Measurements from ENCODE around the gene PCNX4.

PCNX4 gene

DNA sequence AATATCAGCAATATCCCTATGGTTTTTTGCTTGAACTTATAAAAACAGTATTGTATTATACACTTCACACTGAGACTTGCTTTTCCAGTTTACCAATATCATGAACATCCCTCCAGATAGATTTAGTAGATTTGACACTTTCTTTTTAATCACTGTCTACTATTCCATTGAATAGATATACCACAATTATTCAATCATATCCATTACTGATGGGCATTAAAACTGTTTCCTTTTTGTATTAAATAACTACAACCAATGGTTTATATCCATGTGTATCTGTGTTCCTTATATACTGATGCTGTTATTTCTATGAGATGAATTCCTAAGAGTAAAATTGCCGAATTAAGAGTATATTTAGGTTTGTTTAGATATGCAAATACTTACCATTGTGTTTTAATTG is 86.4 kb downstream of the PCNX4 start:
- DNase-seq: no peak

GRCh38 chr14:60178820-60179219 is 87.1 kb downstream of the PCNX4 start:
- DNase-seq: no peak

- no peak for DNase-seq
Measured at GRCh38 chr14:60179431-60179869, 87.7 kb downstream of the PCNX4 start.

DNA sequence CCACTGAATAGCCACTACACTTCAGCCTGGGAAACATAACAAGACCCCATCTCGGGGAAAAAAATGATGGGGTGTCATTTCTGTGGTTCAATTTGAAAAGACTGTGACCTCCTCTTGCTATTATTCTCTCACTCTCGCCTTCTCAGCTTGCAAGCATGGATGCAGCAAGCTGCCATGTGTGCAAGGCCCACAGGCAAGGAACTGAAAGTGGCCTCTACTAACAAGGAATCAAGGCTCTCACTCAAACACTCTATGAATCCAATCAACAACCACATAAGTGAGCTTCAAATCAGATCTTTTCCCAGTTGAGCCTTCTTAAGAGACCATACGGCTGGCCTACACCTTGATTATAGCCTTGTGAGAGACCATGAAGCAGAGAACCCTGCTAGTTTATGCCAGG is 91.4 kb downstream of the PCNX4 start:
- no peak for DNase-seq

DNA sequence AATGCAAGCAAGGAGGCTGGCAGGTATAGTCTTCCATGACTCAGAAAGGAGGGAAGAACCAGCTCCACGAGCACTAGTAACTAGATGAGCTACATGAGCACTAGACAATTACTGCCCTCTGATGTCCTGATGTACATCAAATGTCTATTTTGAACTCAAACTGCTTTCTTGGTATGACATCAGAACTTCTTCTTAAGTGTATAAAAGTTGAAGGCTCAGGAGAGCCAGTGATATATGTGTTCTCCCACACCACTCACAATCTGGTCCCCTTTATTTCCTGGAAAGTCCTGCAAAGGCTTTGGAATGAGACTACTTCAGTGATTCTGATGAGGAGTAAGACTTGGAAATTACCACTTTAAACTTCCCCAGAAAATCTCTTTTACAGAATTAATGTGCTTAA is 92.0 kb downstream of the PCNX4 start:
- peak; percentile 25 for DNase-seq

- peak; percentile 82 for DNase-seq
Measured at GRCh38 chr14:60184146-60184904, 92.6 kb downstream of the PCNX4 start.

DNA sequence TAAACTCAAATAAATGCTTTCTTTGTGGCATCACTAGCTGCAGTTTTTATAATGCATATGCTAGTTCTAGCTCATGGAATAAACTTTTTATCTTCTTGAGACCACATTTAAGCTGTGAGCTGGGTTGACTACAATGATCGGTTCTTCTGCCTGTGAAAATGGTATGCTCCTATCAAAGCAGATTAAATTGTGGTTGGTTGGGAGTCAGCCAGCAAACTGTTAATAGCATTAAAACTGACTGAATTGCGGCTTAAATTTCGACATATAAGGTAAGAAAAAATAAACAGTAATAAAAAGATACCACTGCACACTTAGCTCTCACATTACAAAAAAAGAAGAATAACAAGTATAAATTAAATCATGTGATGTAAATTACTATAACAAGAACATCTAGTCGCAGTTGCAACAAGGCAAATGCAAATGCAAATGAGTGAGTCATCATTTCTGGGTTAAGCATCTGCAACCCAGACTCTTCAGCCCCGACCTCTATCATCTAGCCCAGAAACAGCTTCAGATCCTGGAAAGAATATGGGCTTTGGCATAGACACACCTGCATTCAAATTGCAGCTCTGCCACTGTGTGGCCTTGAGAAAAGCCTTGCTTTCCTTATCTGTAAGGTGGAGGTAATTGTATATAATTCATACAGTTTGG is 93.3 kb downstream of the PCNX4 start:
- no peak for DNase-seq

DNA sequence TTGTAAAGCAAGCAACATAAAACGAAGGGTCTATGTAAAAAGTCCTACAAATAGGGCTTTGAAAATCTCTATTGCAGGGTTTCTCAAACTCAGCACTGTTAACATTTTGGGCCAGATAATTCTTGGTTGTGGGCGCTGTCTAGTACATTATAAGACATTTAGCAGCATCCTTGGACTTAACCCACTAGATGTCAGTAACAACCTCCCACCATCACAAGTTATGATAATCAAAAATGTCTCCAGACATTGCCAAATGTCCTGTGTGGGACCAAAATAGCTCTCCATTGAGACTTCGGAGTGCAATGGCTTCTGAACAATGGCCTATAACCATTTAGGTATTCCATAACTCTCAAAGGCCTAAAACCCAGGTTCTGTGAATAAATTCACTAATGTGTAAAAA is 96.4 kb downstream of the PCNX4 start:
- no peak for DNase-seq

GRCh38 chr14:60188696-60189095 is 97.0 kb downstream of the PCNX4 start:
- DNase-seq: no peak

- no peak for DNase-seq
Measured at GRCh38 chr14:60189923-60190840, 98.5 kb downstream of the PCNX4 start.

GRCh38 chr14:60195179-60195810 is 103.6 kb downstream of the PCNX4 start:
- no peak for DNase-seq

- no peak for DNase-seq
Measured at GRCh38 chr14:60196291-60196690, 104.6 kb downstream of the PCNX4 start.

DNA sequence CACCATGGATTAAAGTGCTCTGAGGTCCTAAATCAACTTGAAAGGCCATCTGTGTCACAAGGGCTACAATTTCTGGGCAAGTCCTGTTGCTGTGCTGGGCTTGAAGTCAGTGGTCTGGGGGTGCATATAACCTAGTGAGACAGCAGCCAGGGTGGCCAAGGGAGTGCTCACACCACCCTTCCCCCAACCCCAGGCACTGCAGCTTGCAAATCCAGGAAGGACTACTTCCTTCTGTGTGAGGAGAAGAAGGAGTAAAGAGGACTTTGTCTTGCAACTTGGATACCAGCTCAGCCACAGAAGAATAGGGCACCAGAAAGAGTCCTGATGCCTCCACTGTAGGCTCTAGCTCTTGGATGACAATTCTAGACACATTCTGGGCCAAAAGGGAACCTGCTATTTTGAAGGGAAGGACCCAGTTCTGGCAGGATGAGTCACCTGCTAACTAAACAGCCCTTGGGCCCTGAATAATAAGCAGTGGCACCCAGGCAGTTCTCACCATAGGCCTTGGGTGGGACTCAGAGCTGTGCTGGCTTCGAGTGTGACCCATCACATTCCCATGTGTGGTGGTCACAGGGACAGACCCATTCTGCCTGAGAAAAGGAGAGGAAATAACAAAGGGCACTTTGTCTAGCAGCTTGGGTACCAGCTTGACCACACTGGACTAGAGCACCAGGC is 106.0 kb downstream of the PCNX4 start:
- DNase-seq: no peak

GRCh38 chr14:60199321-60199720 is 107.6 kb downstream of the PCNX4 start:
- no peak for DNase-seq

GRCh38 chr14:60204104-60204842 is 112.5 kb downstream of the PCNX4 start:
- DNase-seq: no peak

DNA sequence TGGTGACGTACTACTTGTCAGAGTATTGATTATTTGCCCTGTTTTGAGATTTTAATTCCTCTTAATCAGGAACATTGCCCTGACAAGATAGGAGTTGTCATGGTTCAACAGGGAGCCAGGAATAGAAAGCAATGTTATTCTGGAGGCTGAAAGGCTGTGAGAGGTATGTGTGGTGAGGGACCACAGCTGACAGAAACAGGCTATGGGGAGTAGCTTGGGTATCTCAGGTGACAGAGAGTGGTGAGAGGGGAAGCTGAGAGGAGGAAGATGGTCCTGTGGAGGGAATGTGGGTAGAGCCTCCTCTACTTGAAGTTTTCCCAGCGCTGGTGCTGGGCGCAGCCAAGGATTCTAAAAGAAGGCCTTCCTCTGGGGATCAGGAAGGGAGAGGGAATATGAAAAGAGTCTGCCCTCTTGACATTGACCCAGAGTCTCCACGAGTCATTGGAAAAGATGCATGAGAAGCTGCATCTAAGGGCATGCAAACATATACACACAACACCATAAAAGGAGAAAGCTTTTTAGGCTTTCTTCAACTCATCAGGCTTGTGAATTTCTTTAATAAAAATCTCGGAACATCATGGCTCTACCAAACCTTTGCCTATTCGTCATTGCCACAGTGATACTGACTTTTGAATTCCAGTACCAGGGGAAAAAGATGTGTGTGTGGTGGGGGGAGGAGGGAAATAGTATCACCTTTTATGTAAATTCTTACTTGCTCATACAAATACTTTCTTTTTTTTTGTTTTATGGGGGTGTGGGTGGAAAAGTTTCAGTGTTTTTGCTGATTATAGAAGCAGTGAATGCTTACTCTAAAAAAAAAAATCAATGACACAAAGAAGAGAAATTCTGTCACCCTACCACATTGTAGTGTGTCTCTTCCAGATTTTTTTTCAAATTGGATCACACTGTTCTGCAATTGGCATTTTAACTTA is 113.4 kb downstream of the PCNX4 start:
- no peak for DNase-seq

- no peak for DNase-seq
Measured at GRCh38 chr14:60206249-60206670, 114.5 kb downstream of the PCNX4 start.

- no peak for DNase-seq
Measured at GRCh38 chr14:60206837-60207533, 115.3 kb downstream of the PCNX4 start.

DNA sequence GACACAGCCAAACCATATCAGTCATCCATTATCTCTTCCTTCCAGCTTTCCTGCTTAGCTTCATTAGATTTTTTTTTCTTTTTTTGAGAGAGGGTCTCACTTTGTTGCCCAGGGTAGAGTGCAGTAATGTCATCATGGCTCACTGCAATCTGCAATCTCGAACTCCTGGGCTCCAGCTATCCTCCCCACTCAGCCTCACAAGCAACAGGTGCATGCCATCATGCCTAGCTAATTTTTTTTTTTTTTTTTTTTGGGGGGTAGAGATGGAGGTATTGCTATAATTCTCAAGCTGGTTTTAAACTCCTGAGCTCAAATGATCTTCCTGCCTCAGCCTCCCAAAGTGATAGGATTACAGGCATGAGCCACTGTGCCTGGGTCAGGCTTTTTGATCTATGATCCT is 119.0 kb downstream of the PCNX4 start:
- DNase-seq: no peak

DNA sequence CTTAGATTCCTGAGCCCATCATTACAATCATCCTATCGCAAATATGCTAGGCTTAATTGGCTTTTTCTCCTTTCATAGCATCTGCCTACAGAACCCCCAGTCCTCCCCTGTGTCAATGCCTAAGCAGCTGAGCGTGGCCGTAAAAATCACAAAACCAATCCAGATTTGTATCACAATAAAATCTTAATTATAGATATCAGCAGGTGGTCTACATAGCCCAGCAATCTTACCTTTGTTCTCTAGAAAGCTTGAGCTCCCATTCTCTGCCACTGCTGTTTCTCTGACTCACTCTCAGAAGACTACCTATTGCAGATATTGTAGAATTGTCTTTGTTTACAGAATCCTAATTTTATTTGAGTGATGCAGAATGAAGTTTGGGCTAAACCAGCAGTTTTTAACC is 119.4 kb downstream of the PCNX4 start:
- DNase-seq: no peak

Measured in CD4-positive, alpha-beta T cell treated with Interleukin-17A for 1 hour (primary cell).